HG02763 (cell line): ENCODE data around the gene ERRFI1.

Experiments
- ATAC-seq: cut with Tn5 transposase; IDR thresholded peaks from one replicate; pipeline ENCODE4 v1.9.1; 2021; ENCODE audit warnings: mild to moderate bottlenecking, moderate library complexity; ENCODE audit not compliant: unreplicated experiment

Gene ERRFI1

GRCh38 chr1:8020032-8020431, 6.1 kb downstream of the ERRFI1 start:
- no peak for ATAC-seq

GRCh38 chr1:8019229-8019620, 6.9 kb downstream of the ERRFI1 start:
- no peak for ATAC-seq

- ATAC-seq, result no peak
These were observed 7.4 kb downstream of the ERRFI1 start for GRCh38 chr1:8018492-8019228.

- ATAC-seq, result no peak
These were observed 8.5 kb downstream of the ERRFI1 start for GRCh38 chr1:8017495-8018197.

- ATAC-seq, result no peak
These were observed 9.2 kb downstream of the ERRFI1 start for GRCh38 chr1:8016895-8017241.

- no peak for ATAC-seq
These were observed 9.8 kb downstream of the ERRFI1 start for GRCh38 chr1:8016210-8016894.

- ATAC-seq, result no peak
These were observed 10.3 kb downstream of the ERRFI1 start for GRCh38 chr1:8015809-8016165.

- ATAC-seq, result no peak
These were observed 10.9 kb downstream of the ERRFI1 start for GRCh38 chr1:8015036-8015808.

- no peak for ATAC-seq
These were observed 11.6 kb downstream of the ERRFI1 start for GRCh38 chr1:8014381-8014988.

- ATAC-seq, result no peak
These were observed 12.3 kb downstream of the ERRFI1 start for GRCh38 chr1:8013800-8014199.

GRCh38 chr1:8013399-8013798, 12.7 kb downstream of the ERRFI1 start:
- no peak for ATAC-seq

- ATAC-seq, result no peak
These were observed 13.2 kb downstream of the ERRFI1 start for GRCh38 chr1:8012955-8013354.

GRCh38 chr1:8011923-8012858, 13.9 kb downstream of the ERRFI1 start:
- ATAC-seq, result no peak

- no peak for ATAC-seq
These were observed 15.1 kb downstream of the ERRFI1 start for GRCh38 chr1:8011016-8011415.

- ATAC-seq, result no peak
These were observed 15.9 kb downstream of the ERRFI1 start for GRCh38 chr1:8010080-8010664.

GRCh38 chr1:8009043-8010002, 16.8 kb downstream of the ERRFI1 start:
- ATAC-seq, result no peak

- ATAC-seq, result no peak
These were observed 19.8 kb downstream of the ERRFI1 start for GRCh38 chr1:8006037-8006963.
